ENCODE data around the gene BGN. TPM values are rescaled to one million over a fixed set of nuclear protein-coding genes. Genes with fewer than 3 reads are reported as not detected.

BGN gene
- total and polyA plus RNA-seq, 2 donors (not counting 1 experiment from before 2014, with no cell fraction given), result not detected

DNA sequence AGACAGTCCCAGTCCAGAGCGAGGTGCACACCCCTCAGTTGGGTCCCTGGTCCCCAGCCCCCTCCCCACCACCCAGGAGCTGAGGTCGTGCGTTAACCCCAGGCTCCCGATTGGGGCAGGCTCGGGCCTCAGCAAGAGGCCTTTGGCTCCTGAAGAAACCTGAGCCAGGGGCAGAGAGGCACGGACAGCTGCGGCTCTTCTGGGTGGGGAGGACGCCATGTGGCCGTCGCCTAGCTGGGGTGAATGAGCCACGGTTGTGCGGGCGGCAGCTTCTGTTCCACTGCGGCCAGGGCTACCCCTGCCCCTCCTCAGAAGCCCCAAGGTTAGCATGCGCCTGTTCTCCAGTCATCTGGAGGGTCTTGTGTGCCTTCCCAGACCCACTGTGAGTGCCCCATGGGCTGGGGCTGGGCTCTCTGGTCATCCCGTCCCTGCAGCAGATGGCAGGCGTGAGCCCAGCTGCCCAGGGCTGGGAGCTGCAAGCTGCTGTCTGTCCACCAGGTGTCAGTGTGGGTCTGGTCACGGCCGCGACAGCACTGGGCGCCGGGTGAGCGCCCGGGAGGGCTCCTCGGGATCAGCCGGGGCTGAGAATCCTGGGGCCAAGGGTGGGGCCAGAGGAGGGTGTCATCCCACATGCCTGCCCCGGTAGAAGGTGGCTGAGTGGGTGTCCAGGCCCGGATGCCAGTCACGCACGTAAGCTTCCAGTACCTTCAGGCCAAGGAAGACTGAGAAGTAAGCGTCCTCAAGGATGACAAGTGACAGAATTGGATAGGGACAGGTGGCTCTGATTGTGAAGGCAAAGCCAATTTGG, 44.6 kb downstream of the BGN start:
- H3K27me3 Mint-ChIP-seq, result peaks cover 3% of the 10 kb centered on the region
- Histone ChIP-seq H3K9me3 (ENCODE audit: control extremely low read depth in 1 of 3, control insufficient read depth in 2 of 3, insufficient read depth in 1 of 3, low read length in 2 of 3) (no peaks in the 10 kb centered on the region), H3K4me2 (replicated peaks; ENCODE audit: low read depth, low read length, poor library complexity, severe bottlenecking) (peak overlapping the region; percentile 23), H3K9ac (ENCODE audit: low read length) (no peak overlapping the region), H3K27me3 (replicated peaks in 1 of 4; ENCODE audit: control extremely low read depth in 1 of 4, control insufficient read depth in 3 of 4, insufficient read depth in 4 of 4, low read length in 3 of 4) (no peaks in the 10 kb centered on the region), H2AFZ (ENCODE audit: insufficient read depth, low read depth, low read length, poor library complexity, severe bottlenecking) (peak overlapping the region; percentile 13), H3K36me3 (replicated peaks in 1 of 2; ENCODE audit: control extremely low read depth in 1 of 2, control insufficient read depth in 1 of 2, extremely low read depth in 1 of 2, insufficient read depth in 2 of 2, low read length in 1 of 2) (no peaks in the 10 kb centered on the region), H3K79me2 (ENCODE audit: control insufficient read depth, insufficient read depth, low read length) (no peaks in the 10 kb centered on the region), H3K4me1 (ENCODE audit: control insufficient read depth in 2 of 2, insufficient read depth in 2 of 2, low read length in 2 of 2) (peaks cover 0 to 3% of the 10 kb centered on the region in 2 donors), H4K20me1 (ENCODE audit: control insufficient read depth, insufficient read depth, low read length, poor library complexity, severe bottlenecking) (no peaks in the 10 kb centered on the region), H3K27ac (ENCODE audit: low read length in 2 of 2) (no peak overlapping the region), H3K4me3 (ENCODE audit: control extremely low read depth in 1 of 5, extremely low read depth in 1 of 5, insufficient read depth in 1 of 5, low read depth in 2 of 5, low read length in 4 of 5) (no peak overlapping the region)
- H3K27ac Mint-ChIP-seq, result no peak overlapping the region
- 32% methylated on average over 25 of the region's 31 CpGs for WGBS (ENCODE audit: insufficient coverage)
- H3K4me1 Mint-ChIP-seq, result no peaks in the 10 kb centered on the region
- POLR2A ChIA-PET, result interaction anchor here (1.0 kb wide), 1 partner anchor 503 kb away, joined by 3 read pairs; no protein-coding TSS in a partner anchor
- ATAC-seq (ENCODE audit: low read depth) (peak; percentile 93), DNase-seq (peak; percentile 68)
- CTCF ChIA-PET, result interaction anchor here (0.7 to 6.1 kb wide), 16 partner anchors 10 to 596 kb away, joined by 3 to 95 read pairs (median 4); partner anchors contain the start of gene DUSP9
- H3K4me3 Mint-ChIP-seq, result no peak overlapping the region
- no peaks in the 10 kb centered on the region for H3K9me3 Mint-ChIP-seq (ENCODE audit: insufficient read depth)
- TF ChIP-seq EZH2 (IDR thresholded peaks at IDR 0.05; ENCODE audit: borderline replicate concordance, insufficient read depth, low read depth, low read length, poor library complexity, severe bottlenecking) (no peak), CTCF (IDR thresholded peaks at IDR 0.05) (peak; percentile 76)
- intact Hi-C loops (cut with micrococcal nuclease), result loop anchor here (1.0 kb wide), 2 partner anchors 110 to 129 kb away; no protein-coding TSS in a partner anchor

DNA sequence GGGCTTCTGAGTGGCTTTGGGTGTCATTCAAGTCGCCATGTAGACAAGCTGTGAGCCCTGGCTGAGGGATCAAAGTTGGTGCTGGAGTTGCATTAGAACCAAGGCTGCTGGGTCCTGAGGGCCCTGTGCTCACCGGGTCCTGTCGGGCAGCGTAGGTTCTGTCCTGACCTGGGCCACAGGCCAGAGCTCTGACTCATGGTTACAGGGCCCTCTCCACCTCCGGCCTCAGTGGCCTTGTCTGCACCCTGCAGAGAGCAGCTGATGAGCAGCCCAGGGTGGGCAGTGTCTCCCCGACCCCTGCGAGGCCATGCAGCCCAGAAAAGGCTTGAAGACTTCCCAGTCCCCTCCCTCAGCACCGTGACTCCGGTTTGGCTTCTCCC, 45.2 kb downstream of the BGN start:
- Mint-ChIP-seq H3K27ac (no peak overlapping the region), H3K4me3 (no peak overlapping the region), H3K27me3 (peaks cover 3% of the 10 kb centered on the region), H3K4me1 (no peaks in the 10 kb centered on the region), H3K9me3 (ENCODE audit: insufficient read depth) (no peaks in the 10 kb centered on the region)
- H3K27me3 ChIP-seq (replicated peaks in 1 of 4; ENCODE audit: control extremely low read depth in 1 of 4, control insufficient read depth in 3 of 4, insufficient read depth in 4 of 4, low read length in 3 of 4), result no peaks in the 10 kb centered on the region
- 84% methylated on average over 6 of the region's 9 CpGs for WGBS (ENCODE audit: insufficient coverage)
- TF ChIP-seq EZH2 (IDR thresholded peaks at IDR 0.05; ENCODE audit: borderline replicate concordance, insufficient read depth, low read depth, low read length, poor library complexity, severe bottlenecking) (no peak), CTCF (IDR thresholded peaks at IDR 0.05) (no peak)
- H4K20me1 ChIP-seq (ENCODE audit: control insufficient read depth, insufficient read depth, low read length, poor library complexity, severe bottlenecking), result no peaks in the 10 kb centered on the region
- peak overlapping the region; percentile 13 for H2AFZ ChIP-seq (ENCODE audit: insufficient read depth, low read depth, low read length, poor library complexity, severe bottlenecking)
- no peaks in the 10 kb centered on the region for H3K36me3 ChIP-seq (replicated peaks in 1 of 2; ENCODE audit: control extremely low read depth in 1 of 2, control insufficient read depth in 1 of 2, extremely low read depth in 1 of 2, insufficient read depth in 2 of 2, low read length in 1 of 2)
- H3K9me3 ChIP-seq (ENCODE audit: control extremely low read depth in 1 of 3, control insufficient read depth in 2 of 3, insufficient read depth in 1 of 3, low read length in 2 of 3), result no peaks in the 10 kb centered on the region
- H3K4me1 ChIP-seq (ENCODE audit: control insufficient read depth in 2 of 2, insufficient read depth in 2 of 2, low read length in 2 of 2), result peaks cover 0 to 3% of the 10 kb centered on the region in 2 donors
- H3K27ac ChIP-seq (ENCODE audit: low read length in 2 of 2), result no peak overlapping the region
- intact Hi-C loops (cut with micrococcal nuclease), result loop anchor here (1.0 kb wide), 2 partner anchors 109 to 128 kb away; no protein-coding TSS in a partner anchor
- ATAC-seq (ENCODE audit: low read depth) (no peak), DNase-seq (no peak)
- no peaks in the 10 kb centered on the region for H3K79me2 ChIP-seq (ENCODE audit: control insufficient read depth, insufficient read depth, low read length)
- H3K4me2 ChIP-seq (replicated peaks; ENCODE audit: low read depth, low read length, poor library complexity, severe bottlenecking), result no peak overlapping the region
- H3K9ac ChIP-seq (ENCODE audit: low read length), result no peak overlapping the region
- H3K4me3 ChIP-seq (ENCODE audit: control extremely low read depth in 1 of 5, extremely low read depth in 1 of 5, insufficient read depth in 1 of 5, low read depth in 2 of 5, low read length in 4 of 5), result no peak overlapping the region
- ChIA-PET CTCF (interaction anchor here (0.7 to 6.1 kb wide), 11 partner anchors 12 to 407 kb away, joined by 3 to 95 read pairs (median 4); partner anchors contain the start of gene DUSP9), POLR2A (no interaction called here)
